ENCODE measurements around the gene BCL11A. TPM values are rescaled to one million over a fixed set of nuclear protein-coding genes. Genes with fewer than 3 reads are reported as not detected.

Gene BCL11A
- total RNA-seq, 4 donors from 2014 or later, result 1.5 to 8.8 (median 3.2) TPM

DNA sequence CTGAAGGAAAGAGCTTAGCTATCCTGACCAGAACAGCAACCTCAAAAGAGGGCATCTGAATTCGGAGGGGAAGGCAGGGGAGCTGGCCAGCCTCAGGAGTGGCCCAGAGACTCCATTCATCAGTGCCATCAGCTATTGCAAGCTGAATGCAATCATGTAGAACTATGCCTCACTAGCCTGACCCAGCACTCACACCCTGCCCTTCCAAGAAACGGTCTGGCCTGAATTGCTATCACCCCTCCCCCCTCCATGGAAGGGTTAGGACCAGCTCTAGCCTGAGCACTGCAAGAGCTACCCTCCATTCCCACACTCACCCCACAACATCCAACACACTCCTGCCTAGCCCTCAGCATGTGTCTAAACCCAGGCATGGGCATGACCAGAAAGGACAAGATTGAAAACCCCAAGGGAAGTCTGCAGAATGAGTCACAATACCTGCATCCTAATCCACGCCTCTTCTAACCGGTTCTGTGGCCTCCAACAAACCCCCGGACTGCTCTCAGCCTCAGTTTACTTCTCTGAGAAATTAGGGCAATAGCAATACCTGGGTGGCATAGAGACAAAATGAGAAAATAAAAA is 120.3 kb downstream of the BCL11A start:
- TF ChIP-seq, protein P1, sequence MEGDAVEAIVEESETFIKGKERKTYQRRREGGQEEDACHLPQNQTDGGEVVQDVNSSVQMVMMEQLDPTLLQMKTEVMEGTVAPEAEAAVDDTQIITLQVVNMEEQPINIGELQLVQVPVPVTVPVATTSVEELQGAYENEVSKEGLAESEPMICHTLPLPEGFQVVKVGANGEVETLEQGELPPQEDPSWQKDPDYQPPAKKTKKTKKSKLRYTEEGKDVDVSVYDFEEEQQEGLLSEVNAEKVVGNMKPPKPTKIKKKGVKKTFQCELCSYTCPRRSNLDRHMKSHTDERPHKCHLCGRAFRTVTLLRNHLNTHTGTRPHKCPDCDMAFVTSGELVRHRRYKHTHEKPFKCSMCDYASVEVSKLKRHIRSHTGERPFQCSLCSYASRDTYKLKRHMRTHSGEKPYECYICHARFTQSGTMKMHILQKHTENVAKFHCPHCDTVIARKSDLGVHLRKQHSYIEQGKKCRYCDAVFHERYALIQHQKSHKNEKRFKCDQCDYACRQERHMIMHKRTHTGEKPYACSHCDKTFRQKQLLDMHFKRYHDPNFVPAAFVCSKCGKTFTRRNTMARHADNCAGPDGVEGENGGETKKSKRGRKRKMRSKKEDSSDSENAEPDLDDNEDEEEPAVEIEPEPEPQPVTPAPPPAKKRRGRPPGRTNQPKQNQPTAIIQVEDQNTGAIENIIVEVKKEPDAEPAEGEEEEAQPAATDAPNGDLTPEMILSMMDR (IDR thresholded peaks at IDR 0.05), result no peak
- no peak for TF ChIP-seq POLR2A (IDR thresholded peaks at IDR 0.05)
- no peaks in the 10 kb centered on the region for H3K27me3 ChIP-seq
- intact Hi-C loops (cut with DNase I; ENCODE audit: low total_unique reads), result no loop called here
- no peaks in the 10 kb centered on the region for H3K4me1 ChIP-seq
- no peaks in the 10 kb centered on the region for H3K36me3 ChIP-seq
- DNase-seq, result no peak
- no peaks in the 10 kb centered on the region for H3K9me3 ChIP-seq
- H3K4me3 ChIP-seq, result no peak overlapping the region
- no peak overlapping the region for H3K27ac ChIP-seq

GRCh38 chr2:60432035-60432601 is 121.3 kb downstream of the BCL11A start:
- intact Hi-C loops (cut with DNase I; ENCODE audit: low total_unique reads), result no loop called here
- no peak for DNase-seq
- Histone ChIP-seq H3K27me3 (no peaks in the 10 kb centered on the region), H3K4me3 (no peak overlapping the region), H3K36me3 (no peaks in the 10 kb centered on the region), H3K4me1 (no peaks in the 10 kb centered on the region), H3K27ac (no peak overlapping the region), H3K9me3 (no peaks in the 10 kb centered on the region)
- TF ChIP-seq POLR2A (IDR thresholded peaks at IDR 0.05), result no peak
- TF ChIP-seq, protein P1 (IDR thresholded peaks at IDR 0.05), result no peak

- H3K36me3 ChIP-seq, result no peaks in the 10 kb centered on the region
- no peak for DNase-seq
- H3K27me3 ChIP-seq, result no peaks in the 10 kb centered on the region
- H3K9me3 ChIP-seq, result no peaks in the 10 kb centered on the region
- no peak for TF ChIP-seq POLR2A (IDR thresholded peaks at IDR 0.05)
- TF ChIP-seq, protein P1 (IDR thresholded peaks at IDR 0.05), result no peak
- intact Hi-C loops (cut with DNase I; ENCODE audit: low total_unique reads), result no loop called here
- H3K4me3 ChIP-seq, result no peak overlapping the region
- H3K27ac ChIP-seq, result no peak overlapping the region
- no peaks in the 10 kb centered on the region for H3K4me1 ChIP-seq
These were observed 123.8 kb downstream of the BCL11A start for GRCh38 chr2:60429681-60430080.

GRCh38 chr2:60426880-60427279 is 126.6 kb downstream of the BCL11A start:
- no peaks in the 10 kb centered on the region for H3K4me1 ChIP-seq
- intact Hi-C loops (cut with DNase I; ENCODE audit: low total_unique reads), result no loop called here
- no peaks in the 10 kb centered on the region for H3K9me3 ChIP-seq
- no peak overlapping the region for H3K4me3 ChIP-seq
- no peak overlapping the region for H3K27ac ChIP-seq
- no peak for TF ChIP-seq POLR2A (IDR thresholded peaks at IDR 0.05)
- TF ChIP-seq, protein P1 (IDR thresholded peaks at IDR 0.05), result no peak
- no peaks in the 10 kb centered on the region for H3K27me3 ChIP-seq
- no peaks in the 10 kb centered on the region for H3K36me3 ChIP-seq
- DNase-seq, result no peak

GRCh38 chr2:60426341-60426740 is 127.1 kb downstream of the BCL11A start:
- intact Hi-C loops (cut with DNase I; ENCODE audit: low total_unique reads), result no loop called here
- H3K4me3 ChIP-seq, result no peak overlapping the region
- no peak overlapping the region for H3K27ac ChIP-seq
- DNase-seq, result no peak
- H3K36me3 ChIP-seq, result no peaks in the 10 kb centered on the region
- H3K4me1 ChIP-seq, result no peaks in the 10 kb centered on the region
- no peaks in the 10 kb centered on the region for H3K9me3 ChIP-seq
- TF ChIP-seq, protein P1 (IDR thresholded peaks at IDR 0.05), result no peak
- TF ChIP-seq POLR2A (IDR thresholded peaks at IDR 0.05), result no peak
- no peaks in the 10 kb centered on the region for H3K27me3 ChIP-seq
